SK-N-SH treated with all-trans-retinoic acid at 6 μM for 48 hours (cell line): ENCODE measurements around the gene FMNL1.

Source experiments
- ESRRG ChIP-seq: fragments of 250-450 bp; sonication (Bioruptor Pico); IDR thresholded peaks from 2 replicates; pipeline ENCODE4 v1.6.1; 2021; ENCODE audit warnings: mild to moderate bottlenecking
- ISL1 ChIP-seq: fragments of 250-450 bp; sonication (Bioruptor Pico); IDR thresholded peaks from 2 replicates; pipeline ENCODE4 v2.1.2; 2022; ENCODE audit warnings: mild to moderate bottlenecking, moderate library complexity
- ZFP3 ChIP-seq: fragments of 250-450 bp; sonication (Bioruptor Pico); IDR thresholded peaks from 2 replicates; pipeline ENCODE4 v1.5.0; 2020; ENCODE audit warnings: mild to moderate bottlenecking, moderate library complexity
- ZFP30 ChIP-seq: fragments of 450-650 bp; formaldehyde crosslinking; IDR thresholded peaks from 2 replicates; pipeline ENCODE4 v1.5.0; 2022; ENCODE audit warnings: mild to moderate bottlenecking, moderate library complexity
- ZNF70 ChIP-seq: fragments of 450-650 bp; formaldehyde crosslinking; IDR thresholded peaks from 2 replicates; pipeline ENCODE4 v1.5.0; 2020; ENCODE audit warnings: mild to moderate bottlenecking, moderate library complexity
- TF ChIP-seq, protein P1 (sequence below): fragments of 250-450 bp; sonication (Bioruptor Pico); IDR thresholded peaks from 2 replicates; pipeline ENCODE4 v1.8.0; 2020; ENCODE audit warnings: mild to moderate bottlenecking, moderate library complexity, borderline replicate concordance

DNA sequence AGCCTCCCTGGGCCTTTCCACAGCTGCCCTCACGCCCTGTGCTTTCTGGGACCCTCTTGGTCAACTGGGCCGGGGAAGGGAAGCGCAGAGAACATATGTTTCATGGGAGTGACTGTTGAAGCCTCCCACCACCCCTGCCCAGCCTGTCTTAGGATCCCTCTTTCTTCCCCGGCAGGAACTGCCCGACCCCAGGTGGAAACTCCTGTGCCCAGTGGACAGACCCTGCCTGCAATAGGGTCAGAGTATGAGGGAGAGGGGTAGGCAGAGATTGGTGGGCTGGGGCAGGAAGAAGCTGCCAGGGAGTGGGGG, 49.5 kb upstream of the FMNL1 start:
- TF ChIP-seq ZNF70: no peak
- TF ChIP-seq ZFP30: no peak
- no peak for TF ChIP-seq ZFP3 (CRISPR knock-in tag)
- no peak for TF ChIP-seq ISL1
- TF ChIP-seq ESRRG (CRISPR knock-in tag): no peak
- TF ChIP-seq, protein P1, sequence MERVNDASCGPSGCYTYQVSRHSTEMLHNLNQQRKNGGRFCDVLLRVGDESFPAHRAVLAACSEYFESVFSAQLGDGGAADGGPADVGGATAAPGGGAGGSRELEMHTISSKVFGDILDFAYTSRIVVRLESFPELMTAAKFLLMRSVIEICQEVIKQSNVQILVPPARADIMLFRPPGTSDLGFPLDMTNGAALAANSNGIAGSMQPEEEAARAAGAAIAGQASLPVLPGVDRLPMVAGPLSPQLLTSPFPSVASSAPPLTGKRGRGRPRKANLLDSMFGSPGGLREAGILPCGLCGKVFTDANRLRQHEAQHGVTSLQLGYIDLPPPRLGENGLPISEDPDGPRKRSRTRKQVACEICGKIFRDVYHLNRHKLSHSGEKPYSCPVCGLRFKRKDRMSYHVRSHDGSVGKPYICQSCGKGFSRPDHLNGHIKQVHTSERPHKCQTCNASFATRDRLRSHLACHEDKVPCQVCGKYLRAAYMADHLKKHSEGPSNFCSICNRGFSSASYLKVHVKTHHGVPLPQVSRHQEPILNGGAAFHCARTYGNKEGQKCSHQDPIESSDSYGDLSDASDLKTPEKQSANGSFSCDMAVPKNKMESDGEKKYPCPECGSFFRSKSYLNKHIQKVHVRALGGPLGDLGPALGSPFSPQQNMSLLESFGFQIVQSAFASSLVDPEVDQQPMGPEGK: no peak
